Measurements from ENCODE around the gene SLC66A1.

Gene SLC66A1

DNA sequence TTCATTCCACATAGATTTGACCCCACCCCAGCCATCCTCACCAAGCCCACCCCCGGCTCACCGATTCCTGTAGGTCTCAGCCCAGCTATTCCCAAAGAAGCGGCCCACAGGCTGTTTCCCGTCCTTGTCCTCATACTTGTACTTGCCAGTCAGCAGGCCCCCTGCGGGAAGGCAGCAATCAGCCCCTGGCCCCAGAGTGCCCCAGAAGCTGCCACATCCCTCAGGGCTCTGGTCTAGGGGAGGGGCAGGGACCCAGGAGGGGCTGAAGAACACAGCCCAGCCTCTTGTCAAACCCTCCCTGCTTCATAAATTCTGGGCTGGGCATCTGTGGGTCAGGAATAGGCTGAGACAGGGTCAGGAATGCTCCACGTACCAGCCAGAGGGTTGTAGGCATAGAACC is 5.2 kb upstream of the SLC66A1 start:
- no peak for DNase-seq

DNA sequence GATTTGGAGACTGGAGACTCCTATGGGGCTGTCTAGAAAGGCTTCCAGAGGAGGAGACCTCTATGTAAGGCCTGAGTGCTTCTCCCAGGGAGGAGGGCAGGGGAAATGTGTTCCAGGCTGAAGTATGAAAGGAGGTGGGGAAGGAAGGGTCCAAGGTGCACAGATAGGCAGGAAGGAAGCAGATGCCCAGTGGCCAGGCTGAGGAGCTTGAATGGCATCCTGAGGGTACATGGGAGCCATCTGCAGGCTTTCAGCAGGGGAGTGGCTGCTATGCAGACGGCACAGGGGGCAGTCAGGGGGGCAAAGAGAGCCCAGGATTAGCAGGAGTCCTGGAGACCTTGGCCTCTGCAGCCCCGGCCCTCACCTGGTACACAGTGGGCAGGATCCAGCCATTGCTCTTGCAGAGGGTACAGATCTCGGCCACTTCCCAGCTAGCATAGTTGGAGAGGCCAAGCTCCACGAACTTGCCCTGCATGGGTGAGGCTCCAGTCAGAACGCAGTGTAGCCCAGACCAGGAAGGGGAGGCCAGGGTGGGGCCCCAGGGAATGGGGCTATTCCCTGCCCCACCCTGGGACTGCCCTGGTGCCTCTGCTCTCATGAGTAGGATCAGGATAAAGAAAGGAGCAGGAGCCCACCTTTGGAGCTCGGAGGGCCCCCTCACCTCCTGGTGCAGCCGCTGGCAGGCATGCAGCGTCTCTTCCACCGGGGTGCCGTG is 4.2 kb upstream of the SLC66A1 start:
- DNase-seq, result no peak

DNA sequence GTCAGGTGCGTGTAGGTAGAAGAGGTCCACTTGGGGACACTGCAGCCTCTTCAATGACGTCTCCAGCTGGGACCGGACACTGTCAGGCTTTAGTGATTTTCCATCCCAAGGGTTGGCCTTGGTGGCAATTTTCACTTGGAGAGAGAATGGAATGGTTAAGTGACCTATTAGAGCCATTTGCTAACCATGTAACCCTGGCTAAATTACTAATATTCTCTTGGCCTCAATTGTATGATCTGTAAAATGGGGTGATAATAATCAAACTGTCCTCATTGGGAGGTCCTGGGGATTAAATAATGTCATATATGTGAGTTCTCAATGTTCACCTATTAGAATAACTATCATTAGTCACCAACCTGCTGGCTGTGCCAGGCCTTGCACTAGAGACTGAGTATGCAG is 3.6 kb upstream of the SLC66A1 start:
- no peak for DNase-seq

- peak; percentile 18 for DNase-seq
These were observed 2.9 kb upstream of the SLC66A1 start for GRCh38 chr1:19309123-19309813.

GRCh38 chr1:19310061-19310460 is 2.1 kb upstream of the SLC66A1 start:
- DNase-seq, result no peak

- no peak for DNase-seq
These were observed 1.2 kb upstream of the SLC66A1 start for GRCh38 chr1:19310720-19311502.

- DNase-seq, result no peak
These were observed 609 bp upstream of the SLC66A1 start for GRCh38 chr1:19311503-19311930.

GRCh38 chr1:19312782-19313635 is 883 bp downstream of the SLC66A1 start:
- DNase-seq, result no peak

- DNase-seq, result no peak
These were observed 1.5 kb downstream of the SLC66A1 start for GRCh38 chr1:19313636-19313959.

DNA sequence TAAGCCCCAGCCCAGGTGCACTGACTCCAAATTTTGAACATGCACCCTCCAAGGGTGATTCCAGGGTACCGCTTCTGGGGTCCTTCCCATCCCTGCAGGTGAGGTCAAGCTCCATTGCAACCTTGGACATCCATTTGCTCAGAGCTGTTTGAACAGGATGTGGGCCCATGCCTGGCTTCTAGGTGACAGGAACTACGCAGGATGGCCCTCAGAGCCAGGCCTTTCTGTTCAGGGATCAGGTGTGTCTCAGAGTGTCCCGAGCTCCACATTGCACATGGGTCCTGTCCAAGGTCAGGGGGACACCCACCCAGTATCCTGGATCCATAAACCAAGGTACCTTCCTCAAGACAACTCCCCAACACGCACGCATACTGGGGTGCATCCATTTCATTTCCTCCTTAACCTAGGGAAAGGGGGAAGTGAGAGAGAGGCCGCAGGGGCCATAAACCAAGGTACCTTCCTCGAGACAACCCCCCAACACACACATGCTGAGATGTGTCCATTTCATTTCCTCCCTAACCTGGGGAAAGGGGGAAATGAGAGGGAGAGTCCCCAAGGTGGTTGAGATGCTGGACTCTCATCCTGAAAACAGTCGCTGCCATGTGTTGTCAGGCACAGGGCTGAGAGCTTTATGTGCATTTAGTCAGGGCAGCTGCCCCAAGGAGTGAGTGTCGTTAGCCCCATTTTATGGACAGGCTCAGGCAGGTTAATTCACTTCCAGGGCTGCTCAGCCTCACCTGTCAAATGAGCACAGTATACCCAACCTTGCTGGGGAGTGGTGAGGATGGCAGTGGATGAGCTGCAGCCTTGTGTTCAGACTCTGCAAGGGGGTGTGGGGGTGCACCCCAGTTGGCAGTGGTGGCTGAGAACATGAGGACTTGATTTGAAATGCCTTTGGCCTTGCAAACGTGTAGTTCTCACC is 2.1 kb downstream of the SLC66A1 start:
- no peak for DNase-seq

DNA sequence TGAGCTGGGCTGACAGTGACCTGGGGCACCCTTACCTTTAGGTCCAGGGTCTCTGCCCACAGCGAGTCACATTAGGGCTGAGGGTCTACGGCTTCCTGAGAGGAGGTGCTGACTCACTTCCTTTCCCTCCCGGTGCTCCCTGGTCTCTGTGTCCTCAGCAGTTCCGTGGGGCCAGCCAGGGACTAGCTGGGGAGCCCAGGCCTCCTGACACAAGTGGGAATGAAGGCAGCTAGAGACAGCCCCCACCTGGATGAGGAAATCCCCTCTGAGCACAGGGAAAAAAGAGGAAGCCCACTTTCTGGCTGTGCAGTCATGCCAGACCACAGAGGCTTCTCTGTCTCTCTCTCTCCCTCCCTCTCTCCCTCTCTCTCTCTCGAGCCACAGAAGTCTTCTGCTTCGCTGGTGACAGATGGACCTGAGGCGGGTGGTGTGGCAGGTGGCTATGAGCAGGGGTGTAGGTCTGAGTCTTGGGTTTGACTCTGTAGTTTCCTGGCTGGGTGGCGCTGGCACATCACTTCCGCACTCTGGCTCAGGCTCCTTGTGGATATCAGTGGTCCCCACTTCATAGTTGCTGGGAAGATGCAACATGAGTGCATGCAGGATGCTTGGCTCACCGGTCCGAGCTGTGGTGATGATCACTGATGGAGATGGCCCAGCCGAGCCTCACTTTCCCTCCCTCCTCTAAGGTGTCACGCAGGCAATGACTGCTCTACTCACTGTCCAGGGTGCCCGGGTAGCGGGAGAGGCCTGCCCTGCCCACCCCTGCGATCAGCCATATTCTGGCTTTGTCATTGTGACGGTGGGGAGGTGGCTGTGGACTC is 3.5 kb downstream of the SLC66A1 start:
- DNase-seq, result no peak

DNA sequence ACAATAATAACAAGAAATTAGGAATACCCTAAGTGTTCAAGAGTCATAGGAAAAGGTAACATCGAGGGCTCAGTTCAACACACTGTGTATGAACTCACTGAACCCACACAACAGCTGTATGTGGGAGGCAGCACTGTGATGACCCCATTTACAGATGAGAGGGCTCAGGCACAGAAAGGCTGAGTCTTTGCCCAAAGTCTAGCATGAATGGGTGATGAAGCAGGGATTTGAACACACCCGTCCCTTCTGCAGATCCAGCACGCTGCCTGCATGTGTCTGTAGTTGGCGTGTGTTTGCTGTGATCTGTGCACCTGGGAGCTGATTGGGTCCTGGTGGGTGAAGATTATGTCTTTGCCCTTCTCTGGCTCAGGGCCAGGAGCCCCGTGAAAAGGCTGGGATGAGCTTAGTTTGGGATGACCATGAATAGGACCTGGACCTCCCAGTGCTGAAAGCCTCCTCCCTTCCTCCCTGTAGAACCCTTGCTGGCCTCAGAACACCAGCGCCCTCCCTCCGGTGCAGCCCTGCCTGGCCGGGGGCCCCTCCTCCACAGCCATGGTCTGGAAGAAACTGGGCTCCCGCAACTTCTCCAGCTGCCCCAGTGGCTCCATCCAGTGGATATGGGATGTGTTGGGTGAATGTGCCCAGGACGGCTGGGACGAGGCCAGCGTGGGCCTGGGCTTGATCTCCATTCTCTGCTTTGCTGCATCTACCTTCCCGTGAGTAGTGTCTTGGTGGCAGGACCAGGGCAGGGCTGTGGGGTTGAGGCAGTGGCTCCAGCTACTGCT is 5.2 kb downstream of the SLC66A1 start:
- no peak for DNase-seq

- DNase-seq, result no peak
These were observed 7.1 kb downstream of the SLC66A1 start for GRCh38 chr1:19319196-19319595.

GRCh38 chr1:19321071-19321470 is 8.9 kb downstream of the SLC66A1 start:
- DNase-seq, result no peak

DNA sequence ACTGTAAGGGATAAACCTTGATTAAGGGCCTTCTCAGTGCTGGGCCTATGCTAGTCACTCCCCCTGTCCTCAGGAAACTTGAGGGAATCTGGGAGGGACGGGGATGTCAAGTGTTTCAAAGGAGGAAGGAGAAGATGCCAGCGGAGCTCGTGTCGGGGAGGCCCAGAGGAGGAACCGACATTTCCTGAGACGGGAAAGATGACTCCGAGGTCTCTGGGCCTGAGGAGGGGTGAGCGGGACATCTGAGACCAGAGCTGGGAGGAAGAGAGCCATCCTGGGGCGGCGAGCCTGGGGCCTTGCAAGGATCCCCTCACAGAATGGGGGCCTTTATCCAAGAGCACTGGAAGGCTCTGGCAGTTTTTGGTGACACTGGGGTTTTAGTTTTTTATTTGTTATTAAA is 10.4 kb downstream of the SLC66A1 start:
- no peak for DNase-seq

GRCh38 chr1:19323987-19324664 is 12.0 kb downstream of the SLC66A1 start:
- DNase-seq, result no peak

DNA sequence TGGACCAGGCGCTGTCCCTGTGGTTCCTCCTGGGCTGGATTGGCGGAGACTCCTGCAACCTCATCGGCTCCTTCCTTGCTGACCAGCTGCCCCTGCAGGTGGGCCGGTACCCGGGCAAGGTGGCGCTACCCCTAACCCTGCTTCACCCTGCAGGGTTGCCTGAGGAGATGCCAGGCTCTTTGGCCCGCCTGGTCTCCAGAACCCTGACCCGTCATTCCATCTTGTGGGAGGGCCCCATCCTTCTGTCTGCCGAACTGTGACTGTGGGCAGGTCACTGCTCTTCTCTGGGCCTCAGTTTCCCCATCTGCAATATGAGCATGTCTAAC is 12.5 kb downstream of the SLC66A1 start:
- no peak for DNase-seq

- no peak for DNase-seq
These were observed 13.3 kb downstream of the SLC66A1 start for GRCh38 chr1:19325368-19325957.
